Lung (tissue), 12 donors: ENCODE data around the gene AUTS2. TPM values are rescaled to one million over a fixed set of nuclear protein-coding genes. Genes with fewer than 3 reads are reported as not detected.

Experiments
- ATAC-seq: fragments of 200-7000 bp; cut with Tn5 transposase; one replicate; pipeline ENCODE4 v1.9.1; 2020; ENCODE audit warnings: moderate number of reproducible peaks; ENCODE audit not compliant: insufficient read depth, low FRiP score
- DNase-seq, 3 donors: peaks; one replicate each; pipeline ENCODE4 v3.0.0-alpha.2; 2013 to 2017
- H3K27ac ChIP-seq, 2 donors: one replicate each; pipeline ENCODE4 v1.5.1; 2013; ENCODE audit warnings: mild to moderate bottlenecking in 2 of 2, moderate library complexity in 2 of 2, control low read depth in 1 of 2, inconsistent platforms in 1 of 2, low read depth in 1 of 2, low read length in 1 of 2
- H3K27me3 ChIP-seq, 3 donors: one replicate each; pipeline ENCODE4 v1.5.1; 2013; ENCODE audit warnings: low read length in 2 of 3; ENCODE audit not compliant: control insufficient read depth in 3 of 3, insufficient read depth in 3 of 3
- H3K36me3 ChIP-seq, 4 donors: one replicate each; pipeline ENCODE4 v1.5.1; 2013; ENCODE audit warnings: low read length in 4 of 4, mild to moderate bottlenecking in 1 of 4, moderate library complexity in 1 of 4; ENCODE audit not compliant: control insufficient read depth in 4 of 4, insufficient read depth in 4 of 4
- H3K4me1 ChIP-seq, 5 donors: one replicate each; pipeline ENCODE4 v1.5.1; 2013; ENCODE audit warnings: low read length in 5 of 5, mild to moderate bottlenecking in 2 of 5, moderate library complexity in 1 of 5; ENCODE audit not compliant: control insufficient read depth in 5 of 5, insufficient read depth in 5 of 5
- H3K4me3 ChIP-seq: one replicate; pipeline ENCODE4 v1.5.1; 2013; ENCODE audit warnings: mild to moderate bottlenecking, control low read depth, moderate library complexity
- H3K9ac ChIP-seq, 2 donors: one replicate each; pipeline ENCODE4 v1.5.1; 2013; ENCODE audit warnings: low read length in 2 of 2, control low read depth in 1 of 2; ENCODE audit not compliant: insufficient read depth in 1 of 2
- H3K9me3 ChIP-seq, 4 donors: one replicate each; pipeline ENCODE4 v1.5.1; 2013; ENCODE audit warnings: low read length in 3 of 4, mild to moderate bottlenecking in 1 of 4, moderate library complexity in 1 of 4; ENCODE audit not compliant: control insufficient read depth in 4 of 4, insufficient read depth in 3 of 4
- CTCF ChIP-seq: IDR thresholded peaks from 2 replicates; pipeline ENCODE4 v1.5.1; 2012; ENCODE audit warnings: mild to moderate bottlenecking; ENCODE audit errors: control extremely low read depth, extremely low read depth
- WGBS, 2 donors: extraction: QIAGEN DNeasy Blood & Tissue Kit; methylation state at CpG; one replicate each; pipeline ENCODE4 v1.1.7; 2013; 5-methylcytosine and 5-hydroxymethylcytosine counted together
- polyA plus RNA-seq, 2 donors: library from polyadenylated mRNA; stranded (reverse); fragments of 200-250 nt; gene quantifications; one replicate each; pipeline ENCODE4 v1.2.1, GENCODE V29; 2013
- total RNA-seq, 2 donors: library from RNA; depleted of rRNA in 1 of 2; stranded (reverse); fragments of >200 nt in 1 of 2; gene quantifications; one replicate each; pipeline ENCODE4 v1.2.1, GENCODE V29; 2014 to 2021
- donor health status: control.
- donor health status: control.
- donor health status: Bipolar disorder and iron deficiency.
- donor health status: healthy.
- donor health status: DM: yes; HTN: yes; CAD: no.

The AUTS2 gene
- total and polyA plus RNA-seq, 4 donors, result 11.8 to 115 (median 40.6) TPM

GRCh38 chr7:70405241-70405640, 807.0 kb downstream of the AUTS2 start:
- ATAC-seq (no peak), DNase-seq (no peak)
- no peak overlapping the region for H3K4me3 ChIP-seq
- H3K9ac ChIP-seq, result no peak overlapping the region
- H3K9me3 ChIP-seq, result no peaks in the 10 kb centered on the region
- TF ChIP-seq CTCF, result no peak
- 78 to 79% methylated on average over 5 of the region's 5 CpGs for WGBS, 2 donors
- H3K27me3 ChIP-seq, result no peaks in the 10 kb centered on the region
- H3K27ac ChIP-seq, result no peak overlapping the region
- H3K4me1 ChIP-seq, result peaks cover 0 to 2% (median 0%) of the 10 kb centered on the region in 5 donors
- no peaks in the 10 kb centered on the region for H3K36me3 ChIP-seq

GRCh38 chr7:70406186-70406949, 808.1 kb downstream of the AUTS2 start:
- Histone ChIP-seq H3K27ac (no peak overlapping the region), H3K36me3 (no peaks in the 10 kb centered on the region), H3K9ac (no peak overlapping the region), H3K4me1 (peaks cover 0 to 2% (median 0%) of the 10 kb centered on the region in 5 donors), H3K4me3 (no peak overlapping the region), H3K27me3 (no peaks in the 10 kb centered on the region), H3K9me3 (no peaks in the 10 kb centered on the region)
- ATAC-seq (no peak), DNase-seq (peak; percentile 16 to 30 (median 17))
- no peak for TF ChIP-seq CTCF
- WGBS, 2 donors, result 92 to 95% methylated on average over 12 of the region's 12 CpGs

- H3K27me3 ChIP-seq, result no peaks in the 10 kb centered on the region
- no peak overlapping the region for H3K27ac ChIP-seq
- no peaks in the 10 kb centered on the region for H3K9me3 ChIP-seq
- WGBS, 2 donors, result 93 to 95% methylated on average over 4 of the region's 4 CpGs
- ATAC-seq, result no peak
- H3K4me3 ChIP-seq, result no peak overlapping the region
- TF ChIP-seq CTCF, result no peak
- H3K9ac ChIP-seq, result no peak overlapping the region
- peaks cover 0 to 2% (median 0%) of the 10 kb centered on the region in 5 donors for H3K4me1 ChIP-seq
- H3K36me3 ChIP-seq, result no peaks in the 10 kb centered on the region
- DNase-seq, result no peak
Observed at GRCh38 chr7:70406950-70407209, 808.6 kb downstream of the AUTS2 start.

GRCh38 chr7:70408477-70408876, 810.2 kb downstream of the AUTS2 start:
- no peak overlapping the region for H3K27ac ChIP-seq
- H3K27me3 ChIP-seq, result no peaks in the 10 kb centered on the region
- no peak overlapping the region for H3K9ac ChIP-seq
- no peaks in the 10 kb centered on the region for H3K9me3 ChIP-seq
- no peak for TF ChIP-seq CTCF
- peaks cover 0 to 2% (median 0%) of the 10 kb centered on the region in 5 donors for H3K4me1 ChIP-seq
- WGBS, 2 donors, result 55 to 75% methylated on average over 2 of the region's 2 CpGs
- no peaks in the 10 kb centered on the region for H3K36me3 ChIP-seq
- ATAC-seq (no peak), DNase-seq (no peak)
- H3K4me3 ChIP-seq, result no peak overlapping the region
